GM15510 (cell line): Measurements from ENCODE around the gene PKHD1.

Source experiments
- POLR2A ChIP-seq: IDR thresholded peaks from 3 replicates; pipeline ENCODE4 v1.6.1; 2011; ENCODE audit warnings: borderline replicate concordance; ENCODE audit not compliant: insufficient read length; ENCODE audit errors: extremely low read depth

PKHD1 gene

DNA sequence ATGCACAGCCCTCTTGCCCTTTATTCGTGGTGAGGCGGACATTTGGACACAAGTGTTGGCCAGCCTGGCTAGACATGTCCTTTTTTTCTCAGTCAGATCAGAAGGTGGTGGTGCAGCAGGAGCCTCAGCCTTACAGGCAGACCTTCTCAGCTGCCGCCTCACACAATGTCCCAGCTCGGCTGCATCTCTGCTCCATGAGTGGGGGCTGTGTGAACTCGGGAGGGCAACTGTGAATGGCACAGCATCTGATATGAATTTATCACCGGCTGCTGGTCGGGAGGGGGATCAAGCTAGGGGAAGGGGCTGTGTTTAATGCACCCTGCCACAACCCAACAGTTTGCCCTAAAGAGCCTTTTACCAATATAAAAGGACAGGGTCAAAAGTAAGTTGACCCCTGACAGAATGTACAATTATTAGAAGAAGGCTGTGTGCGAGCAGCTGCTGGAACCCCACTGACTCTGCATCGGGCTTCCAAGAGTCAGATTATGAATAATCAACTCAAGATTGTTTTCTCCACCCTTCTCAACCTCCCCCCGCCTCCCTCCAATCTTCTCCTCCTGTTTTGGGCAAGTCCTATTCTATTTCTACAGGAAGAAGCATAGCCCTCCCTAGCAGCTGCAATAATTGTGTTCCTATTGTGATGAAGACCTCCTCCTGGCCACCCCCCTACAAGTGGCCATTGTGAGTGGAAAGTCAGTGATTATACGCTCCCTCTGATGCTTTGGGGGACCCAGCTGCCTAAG, 245.2 kb downstream of the PKHD1 start:
- no peak for TF ChIP-seq POLR2A

- TF ChIP-seq POLR2A: no peak
Observed at GRCh38 chr6:51841626-51842025, 245.8 kb downstream of the PKHD1 start.

- no peak for TF ChIP-seq POLR2A
Observed at GRCh38 chr6:51839726-51840374, 247.6 kb downstream of the PKHD1 start.

DNA sequence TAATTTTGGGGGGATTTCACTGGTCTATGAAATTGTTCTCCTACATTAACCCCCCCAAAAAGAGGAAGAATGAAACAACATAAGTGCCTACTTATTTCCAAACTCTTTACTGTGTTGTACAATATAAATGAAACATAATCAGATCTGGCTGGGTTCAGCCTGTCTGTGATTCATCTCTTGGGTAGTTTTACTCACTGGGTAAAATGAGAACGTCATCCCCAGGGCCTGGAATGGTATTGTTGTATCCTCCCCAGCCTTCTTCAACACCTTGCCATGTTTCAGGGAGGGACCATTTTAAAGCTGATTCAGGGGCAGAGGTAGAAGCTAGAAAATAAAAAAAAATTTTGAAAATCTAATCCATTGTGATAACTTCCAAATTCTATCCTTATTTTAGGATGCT, 256.7 kb downstream of the PKHD1 start:
- no peak for TF ChIP-seq POLR2A

- TF ChIP-seq POLR2A: no peak
Observed at GRCh38 chr6:51827580-51827979, 259.8 kb downstream of the PKHD1 start.

DNA sequence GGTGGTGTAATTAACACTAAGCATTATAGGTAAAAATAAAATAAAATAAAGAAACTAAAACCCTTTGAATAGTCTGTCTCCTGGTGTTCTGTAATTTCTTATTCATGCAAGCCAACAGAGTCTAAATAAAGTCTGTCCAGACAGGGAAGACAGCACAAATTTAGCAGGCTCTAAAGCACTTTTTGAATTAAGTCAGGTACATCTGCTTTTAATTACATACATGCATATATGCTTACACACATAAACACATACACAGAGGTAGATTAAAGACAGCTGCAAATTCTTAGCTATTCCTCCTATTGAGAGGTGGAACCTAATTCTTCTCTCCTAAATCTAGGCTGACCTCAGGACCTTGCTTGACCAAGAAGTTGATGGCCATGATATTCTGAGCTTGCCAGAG, 262.5 kb downstream of the PKHD1 start:
- no peak for TF ChIP-seq POLR2A

DNA sequence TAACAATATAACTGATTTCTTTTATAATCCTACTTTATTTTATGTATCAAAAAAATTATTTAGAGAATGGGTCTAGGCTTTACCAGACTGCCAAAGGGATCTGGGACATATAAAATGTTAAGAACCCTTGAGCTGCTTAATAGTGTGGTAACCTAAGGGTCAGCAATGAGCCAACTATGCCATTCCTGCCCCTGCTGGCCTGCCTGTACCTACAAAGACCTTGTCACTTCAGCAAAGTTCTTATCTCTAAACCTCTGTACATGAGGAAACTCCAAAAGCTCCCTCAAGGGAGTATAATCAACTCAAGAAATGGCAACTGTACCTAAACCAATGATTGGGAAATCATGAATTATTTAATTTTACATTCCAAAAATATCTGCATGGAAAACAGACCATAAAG, 266.9 kb downstream of the PKHD1 start:
- no peak for TF ChIP-seq POLR2A

GRCh38 chr6:51818520-51819022, 268.8 kb downstream of the PKHD1 start:
- TF ChIP-seq POLR2A: no peak

- TF ChIP-seq POLR2A: no peak
Observed at GRCh38 chr6:51817832-51818231, 269.6 kb downstream of the PKHD1 start.

GRCh38 chr6:51814418-51814817, 273.0 kb downstream of the PKHD1 start:
- no peak for TF ChIP-seq POLR2A

DNA sequence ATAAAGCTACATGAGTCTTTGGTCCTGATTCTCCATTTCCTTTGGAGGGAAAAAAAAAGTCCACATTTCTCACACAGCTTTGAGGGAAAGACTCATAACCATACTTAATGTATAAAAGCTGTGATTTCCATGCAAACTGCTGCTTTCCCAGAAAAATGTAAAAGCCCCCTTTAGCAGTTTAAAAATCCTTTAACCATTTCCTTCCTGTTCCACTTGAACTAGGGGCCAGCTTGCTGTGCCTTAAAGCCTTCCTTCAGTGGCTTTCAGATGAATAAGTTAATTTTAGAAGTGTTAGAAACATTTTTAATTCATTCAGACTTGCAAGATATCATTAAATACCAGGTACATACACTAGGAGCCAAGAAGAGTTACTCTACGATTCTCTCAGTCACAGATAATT, 273.5 kb downstream of the PKHD1 start:
- no peak for TF ChIP-seq POLR2A

GRCh38 chr6:51812231-51812630, 275.2 kb downstream of the PKHD1 start:
- TF ChIP-seq POLR2A: no peak

DNA sequence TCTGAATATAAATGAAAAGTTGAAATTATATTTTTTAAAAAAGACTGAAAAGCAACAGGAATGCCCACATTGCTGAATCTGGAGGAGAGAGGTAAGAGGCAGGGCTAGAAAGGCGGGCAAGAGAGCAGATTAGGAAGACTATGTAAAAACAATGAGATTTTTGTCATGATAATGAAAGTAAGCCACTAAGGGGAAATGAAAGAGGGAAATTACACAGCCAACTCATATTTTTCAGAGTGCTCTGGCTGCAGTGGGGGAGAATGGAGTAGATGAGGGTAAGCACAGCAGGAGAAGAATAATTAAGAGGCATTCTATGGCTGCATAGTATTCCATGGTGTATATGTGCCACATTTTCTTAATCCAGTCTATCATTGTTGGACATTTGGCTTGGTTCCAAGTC, 281.9 kb downstream of the PKHD1 start:
- no peak for TF ChIP-seq POLR2A

- TF ChIP-seq POLR2A: no peak
Observed at GRCh38 chr6:51800603-51801002, 286.8 kb downstream of the PKHD1 start.

- no peak for TF ChIP-seq POLR2A
Observed at GRCh38 chr6:51793393-51793792, 294.0 kb downstream of the PKHD1 start.
